GM19099 (cell line): ENCODE data around the gene PTGIS.

Experiments
- POLR2A ChIP-seq: IDR thresholded peaks from 3 replicates; pipeline ENCODE4 v1.6.1; 2011; ENCODE audit warnings: low read depth; ENCODE audit not compliant: insufficient read length; ENCODE audit errors: extremely low read depth

The PTGIS gene

GRCh38 chr20:49484180-49485140 is 83.5 kb downstream of the PTGIS start:
- TF ChIP-seq POLR2A: no peak

GRCh38 chr20:49483696-49484123 is 84.2 kb downstream of the PTGIS start:
- no peak for TF ChIP-seq POLR2A

GRCh38 chr20:49483018-49483695 is 84.8 kb downstream of the PTGIS start:
- no peak for TF ChIP-seq POLR2A

- TF ChIP-seq POLR2A: no peak
Measured at GRCh38 chr20:49482621-49483017, 85.3 kb downstream of the PTGIS start, which contains the start of gene KCNB1. TSS of gene KCNB1 (minus strand) at chr20:49482668. CDS start at chr20:49482480, 188 bp downstream.

- TF ChIP-seq POLR2A: no peak
Measured at GRCh38 chr20:49482173-49482572, 85.8 kb downstream of the PTGIS start.

GRCh38 chr20:49481116-49481515 is 86.8 kb downstream of the PTGIS start:
- no peak for TF ChIP-seq POLR2A

GRCh38 chr20:49480236-49480635 is 87.7 kb downstream of the PTGIS start:
- TF ChIP-seq POLR2A: no peak

GRCh38 chr20:49479785-49480184 is 88.2 kb downstream of the PTGIS start:
- no peak for TF ChIP-seq POLR2A

- TF ChIP-seq POLR2A: no peak
Measured at GRCh38 chr20:49478754-49479689, 88.9 kb downstream of the PTGIS start.

GRCh38 chr20:49478266-49478665 is 89.7 kb downstream of the PTGIS start:
- no peak for TF ChIP-seq POLR2A

- TF ChIP-seq POLR2A: no peak
Measured at GRCh38 chr20:49477200-49477599, 90.7 kb downstream of the PTGIS start.

- TF ChIP-seq POLR2A: no peak
Measured at GRCh38 chr20:49476016-49476355, 92.0 kb downstream of the PTGIS start.

- TF ChIP-seq POLR2A: no peak
Measured at GRCh38 chr20:49475292-49476015, 92.5 kb downstream of the PTGIS start.

GRCh38 chr20:49471397-49471796 is 96.5 kb downstream of the PTGIS start:
- TF ChIP-seq POLR2A: no peak
